NCI-H460 (cell line): ENCODE results near the gene ACTR3C. TPM values are rescaled to one million over a fixed set of nuclear protein-coding genes. Genes with fewer than 3 reads are reported as not detected.

Experiments used
- DNase-seq: peaks from one replicate; pipeline ENCODE4 v3.0.0-alpha.2; 2016; ENCODE audit warnings: low read depth; ENCODE audit errors: extremely low read depth
- total RNA-seq: library from RNA; depleted of rRNA; stranded (reverse); fragments of >200 nt; shearing (Covaris generic); gene quantifications from 2 replicates; pipeline ENCODE4 v1.2.3, GENCODE V29; 2014

The ACTR3C gene
- total RNA-seq, 1 experiment from 2014 or later: not detected

DNA sequence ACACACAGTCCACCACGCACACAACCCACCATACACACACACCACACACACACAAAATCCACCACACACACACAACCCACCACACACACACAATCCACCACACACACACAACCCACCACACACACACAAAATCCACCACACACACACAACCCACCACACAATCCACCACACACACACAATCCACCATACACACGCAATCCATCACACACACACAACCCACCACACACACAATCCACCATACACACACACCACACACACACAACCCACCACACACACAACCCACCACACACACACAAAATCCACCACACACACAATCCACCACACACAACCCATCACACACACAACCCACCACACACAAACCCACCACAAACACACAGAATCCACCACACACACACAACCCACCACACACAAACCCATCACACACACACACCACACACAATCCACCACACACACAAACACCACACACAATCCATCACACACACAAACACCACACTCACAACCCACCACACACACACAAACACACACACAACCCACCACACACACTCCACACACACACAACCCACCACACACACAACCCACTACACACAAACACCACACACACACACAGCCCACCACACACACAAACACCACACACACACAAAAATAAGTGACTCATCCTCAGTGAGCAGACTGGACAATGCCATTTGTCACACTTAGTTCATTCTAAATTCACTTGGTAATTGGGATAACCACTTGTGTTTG is 36.4 kb upstream of the ACTR3C start:
- DNase-seq: no peak

DNA sequence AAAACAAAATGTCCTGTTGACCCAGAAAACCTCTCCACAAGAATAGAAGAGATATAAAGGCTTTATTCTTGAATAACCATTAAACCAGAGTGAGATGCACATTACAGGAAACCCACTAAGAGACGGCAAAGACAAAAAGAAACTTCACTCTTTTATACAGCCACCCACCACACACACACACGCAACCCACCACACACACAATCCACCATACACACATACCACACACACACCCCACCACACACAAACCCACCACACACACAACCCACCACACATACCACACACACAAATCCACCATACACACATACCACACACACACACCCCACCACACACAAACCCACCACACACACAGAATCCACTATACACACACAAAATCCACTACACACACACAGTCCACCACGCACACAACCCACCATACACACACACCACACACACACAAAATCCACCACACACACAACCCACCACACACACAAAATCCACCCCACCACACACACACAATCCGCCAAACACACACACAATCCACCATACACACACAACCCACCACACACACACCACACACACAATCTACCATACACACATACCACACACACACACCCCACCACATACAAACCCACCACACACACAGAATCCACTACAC is 35.8 kb upstream of the ACTR3C start:
- DNase-seq: no peak

DNA sequence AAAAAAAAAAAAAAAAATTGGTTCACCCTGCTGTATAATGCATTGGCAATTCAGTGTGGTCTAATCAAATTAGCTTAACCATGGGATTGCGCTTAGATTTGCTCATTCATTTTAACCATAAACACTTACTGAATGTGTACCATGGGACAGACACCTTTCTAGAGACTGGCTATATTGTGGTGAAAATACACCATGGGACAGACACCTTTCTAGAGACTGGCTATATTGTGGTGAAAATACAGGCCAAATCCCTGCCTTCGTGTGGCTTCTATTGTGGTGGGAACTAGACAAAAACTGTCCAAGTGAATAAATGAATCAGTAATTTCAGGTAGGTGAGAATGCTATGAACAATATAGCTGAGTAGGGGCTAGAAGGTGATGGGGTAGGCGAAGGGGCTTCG is 35.1 kb upstream of the ACTR3C start:
- no peak for DNase-seq

DNA sequence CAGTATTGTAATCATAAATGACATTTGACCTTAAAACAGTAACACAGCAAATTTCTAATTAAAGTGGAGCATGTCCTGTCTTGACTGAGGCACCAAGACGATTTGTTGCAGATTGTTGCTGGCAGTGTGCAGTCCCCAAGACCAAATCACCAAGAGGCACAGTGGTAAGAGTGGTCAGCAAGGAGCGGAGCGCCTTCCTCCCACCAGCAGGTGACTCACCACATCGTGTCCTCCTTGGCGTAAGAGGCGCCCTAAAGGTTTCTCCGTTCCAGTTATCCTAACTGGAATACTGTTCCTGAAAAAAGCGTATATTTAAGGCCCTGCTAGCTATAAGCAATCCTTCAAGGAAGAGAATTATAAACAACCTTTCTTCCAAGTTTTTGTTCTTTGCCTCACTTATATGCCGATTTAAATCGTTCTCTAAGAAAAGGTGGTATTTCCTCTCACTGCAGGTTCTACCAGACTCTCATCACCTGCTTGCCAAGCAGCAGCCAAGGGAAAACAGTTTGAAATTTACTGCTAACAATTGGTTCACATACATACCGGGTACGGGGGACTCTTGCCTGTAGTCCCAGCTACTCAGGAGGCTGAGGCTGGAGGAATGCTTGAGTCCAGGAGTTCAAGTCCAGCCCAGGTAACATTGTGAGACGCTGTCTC is 34.6 kb upstream of the ACTR3C start:
- DNase-seq: no peak

DNA sequence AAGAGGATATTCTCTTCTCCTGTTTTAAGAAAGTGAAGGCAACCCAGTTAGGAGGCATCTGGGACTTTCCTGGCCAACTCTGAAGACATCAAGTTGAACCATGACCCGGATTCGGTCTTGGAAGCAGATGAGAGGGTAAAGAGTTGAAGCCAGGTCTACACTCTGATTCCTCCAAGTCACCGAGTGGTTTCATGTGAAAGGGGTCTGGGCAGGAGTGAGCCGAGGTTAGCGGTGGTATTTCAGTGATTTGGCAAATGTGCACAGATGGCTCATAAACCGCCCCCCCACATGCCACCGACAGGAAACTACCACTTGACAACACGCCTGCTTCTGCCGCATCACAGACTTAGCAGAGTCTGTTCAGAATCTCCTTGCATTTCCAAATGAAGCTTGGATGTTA is 33.9 kb upstream of the ACTR3C start:
- DNase-seq: no peak

DNA sequence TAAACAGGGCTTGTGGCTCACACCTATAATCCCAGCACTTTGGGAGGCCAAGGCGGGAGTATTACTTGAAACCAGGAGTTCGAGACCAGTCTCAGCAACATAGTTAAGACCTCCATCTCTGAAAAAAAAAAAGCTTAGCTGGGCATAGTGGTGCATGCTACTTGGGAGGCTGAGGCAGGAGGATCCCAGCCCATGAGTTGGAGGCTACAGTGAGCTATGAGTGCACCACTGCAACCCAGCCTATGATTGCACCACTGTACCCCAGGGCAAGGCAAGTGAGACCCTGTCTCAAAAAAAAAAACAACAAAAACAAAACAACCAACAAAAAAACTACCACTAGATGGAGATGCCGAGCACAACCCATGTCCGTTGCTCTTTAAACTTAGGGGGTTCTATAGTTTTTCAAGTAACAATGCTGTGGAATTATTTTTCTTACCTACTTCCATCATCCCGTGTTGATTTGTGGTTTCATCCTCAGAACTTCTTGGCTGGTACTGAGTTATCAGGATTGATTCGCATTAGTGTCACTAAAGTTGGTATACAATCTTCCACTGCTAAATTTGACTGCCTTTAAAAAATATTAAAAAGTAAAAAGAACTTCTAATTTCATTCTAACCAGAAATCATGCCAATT is 33.0 kb upstream of the ACTR3C start:
- peak; percentile 33 for DNase-seq

DNA sequence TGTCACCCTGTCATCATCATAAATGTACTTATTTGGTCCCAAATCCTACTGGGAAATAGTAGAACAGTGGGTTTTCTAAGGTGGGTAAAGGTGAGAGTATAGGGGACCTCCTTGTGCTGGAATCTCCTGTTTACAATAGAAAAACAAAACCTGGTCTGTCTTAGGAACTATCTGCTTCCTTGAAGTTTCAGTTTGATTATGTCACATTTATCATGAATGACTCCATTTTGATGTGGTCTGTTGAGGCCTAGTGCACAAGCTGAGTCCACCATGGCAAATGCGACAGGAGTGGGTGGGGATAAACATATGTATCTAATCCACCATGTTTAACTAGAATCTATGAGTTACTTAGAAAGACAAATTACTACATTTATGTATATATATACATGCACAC is 32.3 kb upstream of the ACTR3C start:
- no peak for DNase-seq

DNA sequence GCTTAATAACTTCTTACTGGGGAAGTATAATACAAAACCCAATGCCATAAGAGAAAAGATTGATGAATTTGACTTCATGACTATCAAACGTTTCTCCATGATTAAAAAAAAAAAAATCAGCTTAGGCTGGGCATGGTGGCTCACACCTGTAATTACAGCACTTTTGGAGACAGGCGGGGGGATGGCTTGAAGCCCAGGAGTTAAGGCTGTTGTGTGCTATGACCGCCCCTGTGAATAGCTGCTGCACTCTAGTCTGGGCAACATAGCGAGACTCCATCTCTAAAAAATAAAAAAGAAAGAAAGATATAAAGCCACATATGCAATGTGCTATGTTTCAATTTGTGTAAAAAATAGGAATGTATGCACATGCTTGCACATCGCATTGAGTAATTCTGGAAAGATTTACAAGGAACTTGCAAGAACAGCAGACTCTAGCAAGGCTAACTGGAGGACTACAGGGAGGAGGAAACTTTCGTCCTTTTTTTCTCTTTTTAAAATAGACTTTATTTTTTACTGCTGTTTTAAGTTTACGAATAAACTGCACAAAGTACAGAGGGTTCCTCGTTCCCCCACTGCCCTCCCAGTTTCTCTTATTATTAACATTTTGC is 28.3 kb upstream of the ACTR3C start:
- DNase-seq: no peak

DNA sequence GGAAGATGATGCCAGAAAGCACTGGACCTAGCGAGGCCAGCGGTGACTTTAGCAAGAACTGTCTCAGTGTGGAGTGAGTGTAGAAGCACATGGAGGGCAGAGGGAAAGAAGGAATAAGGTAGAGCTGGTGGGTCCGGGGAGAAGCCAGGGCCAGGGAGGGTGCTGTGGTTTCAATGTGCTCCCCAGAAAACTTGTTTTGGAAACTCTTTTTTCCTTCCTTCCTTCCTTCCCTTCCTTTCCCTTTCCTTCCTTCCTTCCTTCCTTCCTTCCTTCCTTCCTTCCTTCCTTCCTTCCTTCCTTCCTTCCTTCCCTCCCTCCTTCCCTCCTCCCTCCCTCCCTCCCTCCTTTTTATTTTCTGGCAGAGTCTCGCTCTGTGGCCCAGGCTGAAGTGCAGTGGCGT is 23.6 kb upstream of the ACTR3C start:
- DNase-seq: no peak

DNA sequence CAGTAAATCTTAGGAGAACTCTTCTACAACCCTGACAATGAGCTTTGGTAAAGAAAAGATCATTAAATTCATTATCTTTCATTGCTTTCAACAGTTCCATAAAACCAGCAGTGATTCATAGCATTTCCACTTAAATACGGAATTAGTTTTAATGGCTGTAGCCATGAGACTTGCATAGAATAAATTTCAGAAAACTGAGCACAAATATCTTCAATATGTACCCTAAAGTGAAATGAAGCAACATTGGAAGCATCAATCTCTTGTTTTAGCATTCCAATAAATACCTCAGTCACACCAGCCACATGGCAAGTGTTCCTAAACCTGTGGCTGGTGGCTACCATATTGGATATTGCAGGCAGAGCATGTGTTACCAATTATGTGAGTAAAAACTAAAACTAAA is 21.7 kb upstream of the ACTR3C start:
- no peak for DNase-seq

DNA sequence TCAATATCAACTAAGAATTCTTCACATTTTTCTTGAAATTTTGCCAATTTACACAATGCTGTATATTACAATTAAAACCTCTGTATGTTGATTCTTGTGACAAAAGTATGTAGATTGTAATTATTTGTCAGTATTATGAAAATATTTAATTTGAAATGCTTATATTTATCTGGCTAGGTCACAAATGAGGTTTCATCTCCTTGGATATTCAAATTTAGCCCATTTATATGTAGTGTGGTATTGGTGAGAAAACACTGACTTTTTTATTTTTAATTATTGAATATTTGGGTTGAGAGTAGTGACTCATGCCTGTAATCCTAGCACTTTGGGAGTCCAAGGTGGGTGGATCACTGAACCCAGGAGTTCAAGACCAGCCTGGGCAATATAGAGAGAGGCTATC is 21.0 kb upstream of the ACTR3C start:
- no peak for DNase-seq

DNA sequence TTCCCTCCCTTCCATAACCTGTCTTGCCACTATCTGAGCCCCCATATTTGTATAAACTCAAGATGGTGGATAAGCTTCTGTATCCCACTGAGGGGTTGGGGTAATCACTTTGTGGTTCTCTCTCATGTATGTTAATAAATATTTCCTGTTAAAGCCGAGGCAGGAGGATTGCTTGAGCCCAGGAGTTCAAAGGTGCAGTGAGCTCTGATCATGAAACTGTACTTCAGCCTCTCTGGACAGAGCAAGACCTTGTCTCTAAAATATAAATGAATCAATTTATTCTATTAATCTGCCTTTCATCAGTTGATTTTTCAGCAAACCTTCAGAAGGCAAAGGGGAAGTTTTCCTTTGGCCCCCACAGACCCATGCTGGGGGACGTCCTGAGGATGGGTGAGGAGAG is 19.9 kb upstream of the ACTR3C start:
- DNase-seq: no peak

DNA sequence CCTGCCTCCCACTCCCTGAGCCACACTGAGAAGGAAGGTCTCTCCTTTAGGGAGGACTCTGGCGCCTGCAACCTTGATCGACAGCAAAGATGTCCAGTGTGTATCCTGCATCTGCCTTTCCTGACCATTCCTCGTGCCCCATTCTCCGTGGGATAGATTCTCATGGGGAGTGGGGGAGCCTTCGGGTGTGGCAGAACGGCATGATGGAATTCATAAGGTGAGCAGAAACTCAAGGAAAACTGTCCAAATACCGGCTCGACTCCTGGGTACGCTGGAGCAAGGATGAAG is 18.7 kb upstream of the ACTR3C start:
- no peak for DNase-seq

DNA sequence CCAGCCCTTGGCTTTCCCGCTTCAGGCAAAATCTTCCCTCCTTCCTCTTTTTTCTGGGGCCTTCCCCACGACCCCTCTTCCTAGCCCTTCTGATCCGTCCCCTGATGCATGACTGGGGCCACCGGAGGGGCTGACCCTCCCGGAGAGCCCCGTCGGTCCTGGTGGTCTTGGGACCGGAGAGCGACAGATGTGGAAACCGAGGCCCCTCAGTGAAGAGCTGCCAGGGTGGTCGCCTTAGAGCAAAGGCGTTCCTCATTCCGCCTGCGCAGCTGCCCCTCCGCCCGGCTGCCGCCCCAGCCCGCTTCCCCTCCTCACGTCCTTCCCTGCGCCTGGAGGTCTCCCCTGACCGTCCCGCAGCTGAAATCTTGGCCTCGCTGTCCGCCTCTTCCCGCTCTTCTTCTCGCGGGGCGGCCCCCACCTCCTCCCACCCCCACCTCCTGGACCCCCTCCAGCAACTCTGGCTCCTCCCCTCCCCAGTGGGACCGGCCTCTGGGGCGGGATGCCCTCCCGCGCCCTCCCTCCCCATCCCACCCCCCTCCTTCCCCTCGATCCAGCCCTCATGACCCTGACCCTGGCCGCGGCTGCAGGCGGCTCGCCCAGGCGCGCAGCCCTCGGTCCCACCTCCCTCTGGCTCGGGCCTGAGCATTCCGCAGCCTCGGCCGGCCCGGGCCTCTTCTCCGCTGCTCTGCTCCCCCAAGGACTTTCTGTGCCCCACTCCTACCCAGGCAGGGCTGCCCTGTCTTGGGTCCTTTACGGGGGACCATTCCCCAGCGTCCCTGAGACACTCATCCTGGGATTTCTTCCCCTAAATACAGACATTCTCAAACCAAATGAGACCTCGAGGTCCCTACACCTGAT is 18.1 kb upstream of the ACTR3C start, which contains the start of gene RARRES2:
RARRES2 (minus strand) TSS at position 367 of the 858 bp plus-strand sequence. CDS start 1,020 bp downstream, outside the sequence.
- DNase-seq: no peak

DNA sequence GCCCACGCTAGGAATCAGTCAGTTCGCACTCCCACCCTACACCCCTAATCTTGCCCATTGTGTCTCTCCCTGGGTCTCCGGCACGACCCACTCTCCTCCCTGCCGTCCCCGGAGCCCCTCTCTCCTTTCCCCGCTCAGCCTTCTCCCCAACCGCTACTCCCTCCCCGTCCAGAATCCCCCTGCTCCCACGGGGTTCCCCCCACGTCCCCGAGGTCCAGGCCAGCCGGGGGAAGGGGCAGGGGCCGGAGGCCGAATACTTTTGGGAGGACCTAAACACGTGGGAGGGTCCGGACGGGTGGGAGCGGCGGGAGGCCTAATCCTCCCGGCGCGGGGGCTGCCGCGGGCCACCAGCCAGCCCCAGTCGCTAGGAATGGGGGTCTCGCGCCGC is 17.5 kb upstream of the ACTR3C start:
- no peak for DNase-seq

DNA sequence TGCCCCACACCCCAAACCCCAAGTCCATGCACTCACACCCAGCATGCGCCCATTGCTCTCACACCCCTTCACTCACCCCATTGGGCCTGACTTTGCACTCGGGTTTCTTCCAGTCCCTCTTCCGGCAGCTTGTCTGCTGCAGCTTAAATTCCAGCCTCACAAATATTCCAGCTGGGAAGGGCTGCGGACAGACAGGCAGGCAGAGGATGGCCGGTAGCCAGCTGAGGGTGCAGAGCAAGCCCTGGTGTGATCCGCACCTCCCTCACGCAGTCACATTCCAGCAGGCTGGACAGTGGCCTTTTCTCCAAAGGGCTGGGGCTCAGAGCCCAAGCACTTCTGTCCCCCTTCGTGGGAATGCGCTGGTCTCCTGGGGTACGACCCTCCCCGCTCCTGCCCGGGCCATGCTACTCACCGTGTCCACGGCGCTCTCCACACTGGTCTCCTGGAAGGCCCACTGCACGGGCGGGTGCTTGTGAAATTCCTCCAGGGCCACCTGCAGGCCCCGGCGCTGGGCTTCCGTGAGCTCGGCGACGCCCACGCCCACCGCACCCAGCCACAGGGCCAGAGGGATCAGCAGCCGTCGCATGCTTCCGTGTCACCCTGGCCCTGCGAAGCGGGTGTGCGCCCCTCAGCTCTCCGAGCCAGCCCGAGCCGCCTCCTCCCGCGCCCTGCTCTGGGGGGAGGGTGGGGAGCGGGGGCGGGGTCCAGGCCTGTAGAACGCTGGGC is 16.8 kb upstream of the ACTR3C start:
- DNase-seq: no peak

DNA sequence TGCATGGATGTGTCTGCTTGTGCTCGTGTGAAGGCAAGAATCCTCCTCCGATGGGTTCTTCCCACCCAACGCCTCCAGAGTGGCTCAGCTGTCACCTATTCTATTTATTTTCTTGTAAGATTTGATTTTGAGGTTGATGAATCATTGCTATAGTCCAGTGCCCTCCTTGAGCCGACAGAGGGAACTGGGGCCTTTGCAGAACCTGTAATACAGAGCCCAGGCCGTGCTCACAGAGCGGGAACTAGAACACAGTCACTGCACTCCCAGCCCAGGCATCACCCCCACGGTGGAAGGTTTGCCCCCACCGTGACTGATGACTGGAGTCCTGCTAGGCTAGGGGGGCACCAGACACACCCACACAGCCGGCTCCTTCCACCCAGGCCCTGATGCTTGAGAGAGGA is 16.1 kb upstream of the ACTR3C start:
- DNase-seq: no peak

DNA sequence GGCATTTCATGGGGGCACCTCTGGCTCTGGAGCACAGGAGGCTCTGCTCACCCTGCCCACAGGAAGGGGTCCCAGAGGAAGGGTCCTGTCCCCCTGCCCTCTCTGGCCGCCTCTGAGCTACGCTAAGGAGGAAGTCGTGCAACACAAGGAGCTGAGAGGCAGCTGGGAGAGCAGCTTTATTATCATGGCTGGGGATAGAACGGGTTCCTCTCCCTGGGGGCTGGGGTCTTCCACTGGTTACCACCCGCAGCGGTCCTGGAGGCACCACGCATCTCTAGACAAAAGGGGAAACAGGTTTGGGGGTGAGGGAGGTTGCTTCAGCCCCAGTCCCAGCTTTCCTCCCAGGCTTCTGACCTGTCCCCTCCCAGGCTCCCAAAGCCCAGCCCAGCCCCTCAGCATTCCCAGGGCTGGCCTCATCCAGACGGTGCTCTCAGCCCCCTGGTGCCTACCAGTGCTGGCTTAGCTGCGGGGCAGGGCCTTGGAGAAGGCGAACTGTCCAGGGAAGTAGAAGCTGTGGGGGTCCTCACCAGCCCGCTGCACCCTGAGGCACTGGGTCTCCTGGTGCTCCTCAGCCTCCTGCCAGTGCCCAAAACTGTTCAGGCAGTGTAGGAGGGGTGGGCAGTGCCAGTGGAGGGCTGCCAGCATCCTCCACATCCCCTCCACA is 15.0 kb upstream of the ACTR3C start:
- no peak for DNase-seq

DNA sequence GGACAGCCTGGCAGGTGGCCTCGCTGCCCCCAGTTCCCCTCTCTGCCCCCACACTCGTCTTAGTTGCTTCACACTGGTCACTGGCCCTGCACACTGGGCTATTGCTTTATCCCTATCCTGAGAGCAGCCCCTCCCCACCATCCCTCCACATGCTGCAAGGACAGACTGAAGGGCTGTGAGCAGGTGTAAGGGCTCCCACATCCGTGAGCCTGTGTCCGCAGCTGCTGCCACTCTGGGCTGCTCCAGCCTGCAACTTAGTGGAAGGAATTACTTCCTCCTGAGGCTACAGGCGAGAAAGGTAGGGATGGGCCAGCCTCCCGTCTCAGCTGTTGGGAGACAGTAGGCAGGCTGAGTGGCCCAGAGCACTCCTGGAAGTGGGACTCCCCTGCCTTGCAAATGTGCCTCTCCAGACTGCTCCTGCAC is 14.3 kb upstream of the ACTR3C start:
- DNase-seq: no peak
